HCT116 (cell line): ENCODE results near the gene KRTAP5-4. TPM values are rescaled to one million over a fixed set of nuclear protein-coding genes. Genes with fewer than 3 reads are reported as not detected.

Experiments used
- ATAC-seq: fragments of 200-7000 bp; cut with Tn5 transposase; 2 replicates; pipeline ENCODE4 v1.9.1; 2020; ENCODE audit warnings: mild to moderate bottlenecking, moderate library complexity
- BruUV-seq: library from RNA; stranded (reverse); fragments of 400-500 nt; replicated peaks from 2 replicates; lab custom pipeline; 2021; lab: Mats Ljungman, UMichigan
- CTCF ChIA-PET: fragments of 300-600 bp; sonication (Branson Sonifier 250); formaldehyde crosslinking; loops from one replicate; lab custom pipeline; 2021; ENCODE audit warnings: antibody characterized with exemption; lab: Charles Lee
- POLR2A ChIA-PET: fragments of 300-600, 350-600 bp; sonication (Branson Sonifier 250); formaldehyde crosslinking; loops from one replicate; lab custom pipeline; 2021; ENCODE audit warnings: antibody characterized with exemption; lab: Charles Lee
- RAD21 ChIA-PET, 2 experiments: fragments of 300-600 bp; sonication (Branson Sonifier 250); formaldehyde crosslinking; loops; one replicate each; lab custom pipeline; 2023; ENCODE audit warnings: low total read pairs in 2 of 2; ENCODE audit not compliant: uncharacterized antibody in 2 of 2, unreplicated experiment in 2 of 2, low non-redundant PET in 1 of 2; lab: Charles Lee
- DNase-seq: peaks from one replicate; pipeline ENCODE4 v3.0.0-alpha.2; 2010; ENCODE audit warnings: low read depth, low spot score
- H2AFZ ChIP-seq: fragments of 200-600 bp; shearing (Covaris generic), sonication (generic); 2 replicates; pipeline ENCODE4 v1.6.1; 2017; ENCODE audit warnings: low read depth, mixed run types, mixed read lengths, antibody characterized with exemption, low read length; ENCODE audit not compliant: poor library complexity, severe bottlenecking
- H3K27ac ChIP-seq: 2 replicates; pipeline ENCODE4 v1.5.1; 2012; ENCODE audit warnings: low read depth, low read length
- H3K27me3 ChIP-seq: fragments of 200-600 bp; sonication (generic); 2 replicates; pipeline ENCODE4 v1.6.1; 2016; ENCODE audit warnings: mixed run types, low read length, mixed read lengths; ENCODE audit not compliant: insufficient read depth
- H3K36me3 ChIP-seq, 2 experiments: fragments of 200-500 bp in 1 of 2; fragments of 200-600 bp in 1 of 2; sonication (Bioruptor generic) in 1 of 2; sonication (generic) in 1 of 2; 2 replicates each; pipeline versions ENCODE4 v1.5.1 to v1.6.1; 2014 to 2016; ENCODE audit warnings: low read length in 2 of 2, inconsistent platforms in 1 of 2, mixed read lengths in 1 of 2, mixed run types in 1 of 2; ENCODE audit not compliant: insufficient read depth in 2 of 2, control insufficient read depth in 1 of 2
- H3K4me1 ChIP-seq, 2 experiments: fragments of 200-600 bp in 1 of 2; sonication (generic) in 1 of 2; 2 replicates each; pipeline versions ENCODE4 v1.5.1 to v1.6.1; 2012 to 2017; ENCODE audit warnings: low read length in 2 of 2, inconsistent platforms in 1 of 2, mild to moderate bottlenecking in 1 of 2, mixed read lengths in 1 of 2, mixed run types in 1 of 2, moderate library complexity in 1 of 2; ENCODE audit not compliant: insufficient read depth in 2 of 2, control insufficient read depth in 1 of 2
- H3K4me2 ChIP-seq: fragments of 200-600 bp; sonication (generic); 2 replicates; pipeline ENCODE4 v1.6.1; 2017; ENCODE audit warnings: mixed run types, low read length, mixed read lengths
- H3K4me3 ChIP-seq, 2 experiments: fragments of 200-600 bp in 1 of 2; sonication (generic) in 1 of 2; replicated peaks in 1 of 2; 2 replicates each; pipeline ENCODE4 v1.5.1; 2011 to 2016; ENCODE audit warnings: low read length in 2 of 2, control low read depth in 1 of 2, low read depth in 1 of 2, mild to moderate bottlenecking in 1 of 2, mixed read lengths in 1 of 2, mixed run types in 1 of 2
- H3K79me2 ChIP-seq: fragments of 200-600 bp; sonication (generic); 2 replicates; pipeline ENCODE4 v1.6.1; 2017; ENCODE audit warnings: mild to moderate bottlenecking, mixed run types, low read length, moderate library complexity, mixed read lengths; ENCODE audit not compliant: insufficient read depth
- H3K9ac ChIP-seq: fragments of 200-600 bp; sonication (generic); 2 replicates; pipeline ENCODE4 v1.6.1; 2016; ENCODE audit warnings: low read length, mixed read lengths
- H3K9me2 ChIP-seq: fragments of 200-600 bp; sonication (generic), shearing (Covaris generic); 2 replicates; pipeline ENCODE4 v1.6.1; 2017; ENCODE audit warnings: mixed run types, mild to moderate bottlenecking, moderate library complexity; ENCODE audit not compliant: insufficient read depth
- H3K9me3 ChIP-seq, 2 experiments: fragments of 200-500 bp in 1 of 2; fragments of 200-600 bp in 1 of 2; sonication (Bioruptor generic) in 1 of 2; sonication (generic) in 1 of 2; 2 replicates each; pipeline ENCODE4 v1.6.1; 2014 to 2017; ENCODE audit warnings: low read length in 2 of 2, mixed read lengths in 2 of 2, inconsistent platforms in 1 of 2, low read depth in 1 of 2, mild to moderate bottlenecking in 1 of 2, mixed run types in 1 of 2, moderate library complexity in 1 of 2; ENCODE audit not compliant: control insufficient read depth in 1 of 2, insufficient read depth in 1 of 2
- H4K20me1 ChIP-seq: fragments of 200-600 bp; sonication (generic), shearing (Covaris generic); 2 replicates; pipeline ENCODE4 v1.6.1; 2017; ENCODE audit warnings: mixed run types, mild to moderate bottlenecking, moderate library complexity; ENCODE audit not compliant: insufficient read depth
- ATF3 ChIP-seq: IDR thresholded peaks from 2 replicates; pipeline ENCODE4 v1.6.1; 2012
- CEBPB ChIP-seq: IDR thresholded peaks from 2 replicates; pipeline ENCODE4 v1.6.1; 2012; ENCODE audit warnings: low read depth
- CTCF ChIP-seq, 3 experiments: fragments of 200-600 bp in 1 of 3; sonication (generic) in 1 of 3; IDR thresholded peaks in 2 of 3; conservative IDR thresholded peaks in 1 of 3; 2 replicates each; pipeline ENCODE4 v1.5.1; 2012 to 2017; ENCODE audit warnings: low read depth in 2 of 3, low read length in 2 of 3, antibody characterized with exemption in 1 of 3, borderline replicate concordance in 1 of 3, control low read depth in 1 of 3, mild to moderate bottlenecking in 1 of 3, mixed read lengths in 1 of 3, mixed run types in 1 of 3, moderate library complexity in 1 of 3; ENCODE audit not compliant: insufficient read depth in 1 of 3
- EZH2phosphoT487 ChIP-seq: fragments of 200-600 bp; IDR thresholded peaks from 2 replicates; pipeline ENCODE4 v1.6.1; 2018; ENCODE audit warnings: antibody characterized with exemption, borderline replicate concordance
- JUND ChIP-seq: IDR thresholded peaks from 2 replicates; pipeline ENCODE4 v1.6.1; 2012
- MAX ChIP-seq: IDR thresholded peaks from 2 replicates; pipeline ENCODE4 v1.6.1; 2012
- POLR2A ChIP-seq: IDR thresholded peaks from 2 replicates; pipeline ENCODE4 v1.7.0; 2011; ENCODE audit warnings: borderline replicate concordance; ENCODE audit not compliant: insufficient read depth, insufficient read length; ENCODE audit errors: extremely low read depth
- RAD21 ChIP-seq: IDR thresholded peaks from 2 replicates; pipeline ENCODE4 v1.6.1; 2012; ENCODE audit warnings: low read depth, mild to moderate bottlenecking
- REST ChIP-seq: IDR thresholded peaks from 2 replicates; pipeline ENCODE4 v1.6.1; 2012; ENCODE audit warnings: low read depth
- SIN3A ChIP-seq: IDR thresholded peaks from 2 replicates; pipeline ENCODE4 v1.6.1; 2012; ENCODE audit warnings: low read depth
- SP1 ChIP-seq: IDR thresholded peaks from 2 replicates; pipeline ENCODE4 v1.6.1; 2012; ENCODE audit warnings: low read depth
- SRF ChIP-seq: IDR thresholded peaks from 2 replicates; pipeline ENCODE4 v1.6.1; 2012; ENCODE audit warnings: low read depth
- YY1 ChIP-seq: IDR thresholded peaks from 2 replicates; pipeline ENCODE4 v1.6.1; 2011; ENCODE audit warnings: low read length, low read depth, moderate library complexity, mild to moderate bottlenecking; ENCODE audit not compliant: insufficient replicate concordance; ENCODE audit errors: extremely low read depth
- ZNF274 ChIP-seq: fragments of 200-500 bp; sonication (Bioruptor generic); IDR thresholded peaks from 2 replicates; pipeline ENCODE4 v1.6.1; 2014; ENCODE audit warnings: mild to moderate bottlenecking, low read depth, low read length, inconsistent platforms
- intact Hi-C: fragments of 100-400 bp; cut with micrococcal nuclease; formaldehyde crosslinking; loops from 2 replicates; pipeline ENCODE4 v1.10.0; 2022
- total RNA-seq: library from RNA; stranded (reverse); gene quantifications from one replicate; pipeline ENCODE4 v1.2.1, GENCODE V29; 2021; ENCODE audit not compliant: unreplicated experiment

The KRTAP5-4 gene
- total RNA-seq, 1 experiment from 2014 or later, result not detected

GRCh38 chr11:1604711-1605110, 17.2 kb downstream of the KRTAP5-4 start (continued):
- TF ChIP-seq REST, result no peak
- TF ChIP-seq POLR2A, result no peak
- no peak for TF ChIP-seq YY1
- no peak for TF ChIP-seq MAX
- TF ChIP-seq SRF, result no peak
- TF ChIP-seq ATF3, result no peak

- H3K79me2 ChIP-seq, result no peaks in the 10 kb centered on the region
- H4K20me1 ChIP-seq, result no peaks in the 10 kb centered on the region
- H3K27ac ChIP-seq, result no peak overlapping the region
- POLR2A ChIA-PET, result no interaction called here
- no peak overlapping the region for H3K4me2 ChIP-seq
- no peaks in the 10 kb centered on the region for H3K36me3 ChIP-seq
- no peaks in the 10 kb centered on the region for H3K4me1 ChIP-seq
- no peak overlapping the region for H3K4me3 ChIP-seq
- no peak for TF ChIP-seq SIN3A
- TF ChIP-seq ATF3, result no peak
- no peak for TF ChIP-seq SP1
- TF ChIP-seq REST, result no peak
- no peak for TF ChIP-seq JUND
- TF ChIP-seq CTCF (IDR thresholded peaks at IDR 0.05 in 2 of 3, conservative IDR thresholded peaks at IDR 0.05 in 1 of 3; ENCODE audit: borderline replicate concordance in 1 of 3, insufficient read depth in 1 of 3, low read depth in 2 of 3, low read length in 2 of 3), result no peak
- no peak for TF ChIP-seq EZH2phosphoT487
- TF ChIP-seq RAD21, result no peak
- TF ChIP-seq ZNF274, result no peak
- no peak for TF ChIP-seq POLR2A
- no peak for TF ChIP-seq CEBPB
- H2AFZ ChIP-seq, result no peak overlapping the region
- no TSS peak for BruUV-seq
- intact Hi-C loops, result no loop called here
- no peaks in the 10 kb centered on the region for H3K9me2 ChIP-seq
- RAD21 ChIA-PET, result no interaction called here
- no peak overlapping the region for H3K9ac ChIP-seq
- no peaks in the 10 kb centered on the region for H3K9me3 ChIP-seq
- no peak for ATAC-seq
- no peak for DNase-seq
- H3K27me3 ChIP-seq, result peaks cover 12% of the 10 kb centered on the region; the same call in 1 of the 2 replicates
- CTCF ChIA-PET, result no interaction called here
These were observed 17.8 kb downstream of the KRTAP5-4 start for GRCh38 chr11:1604181-1604580.
